GDM1 (cell line): ENCODE results near the gene ANK2.

Source experiments
- DNase-seq: peaks from one replicate; lab custom pipeline; 2025; lab: John Stamatoyannopoulos, UW

ANK2 gene

GRCh38 chr4:113290666-113291065 lies 241.2 kb downstream of the ANK2 start:
- DNase-seq, result no peak

GRCh38 chr4:113292371-113293042 lies 243.1 kb downstream of the ANK2 start:
- no peak for DNase-seq

DNA sequence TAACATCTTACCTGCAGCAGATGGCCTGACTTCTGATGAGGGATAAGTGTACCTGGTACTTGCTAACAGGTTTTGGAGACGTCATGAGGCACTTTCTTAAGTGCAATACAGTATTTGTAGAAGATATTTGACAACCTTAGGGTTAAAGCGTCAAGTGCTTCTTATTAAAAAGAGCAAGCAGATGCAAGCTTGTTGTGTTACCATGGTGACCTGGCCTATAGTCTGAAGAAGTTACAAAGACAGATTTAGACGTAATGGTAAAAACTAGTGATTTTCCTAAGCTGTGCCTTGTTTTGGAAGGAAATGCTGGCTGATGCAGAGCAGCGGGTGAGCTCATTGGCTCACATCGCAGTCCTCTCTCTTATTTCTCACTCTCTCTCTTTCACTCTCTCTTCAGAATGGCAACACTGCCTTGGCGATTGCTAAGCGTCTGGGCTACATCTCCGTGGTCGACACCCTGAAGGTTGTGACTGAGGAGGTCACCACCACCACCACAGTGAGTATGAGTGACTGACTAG lies 243.6 kb downstream of the ANK2 start:
- DNase-seq, result no peak

GRCh38 chr4:113293674-113294073 lies 244.2 kb downstream of the ANK2 start:
- DNase-seq, result no peak

- DNase-seq, result no peak
These were observed 245.5 kb downstream of the ANK2 start for GRCh38 chr4:113294908-113295307.

DNA sequence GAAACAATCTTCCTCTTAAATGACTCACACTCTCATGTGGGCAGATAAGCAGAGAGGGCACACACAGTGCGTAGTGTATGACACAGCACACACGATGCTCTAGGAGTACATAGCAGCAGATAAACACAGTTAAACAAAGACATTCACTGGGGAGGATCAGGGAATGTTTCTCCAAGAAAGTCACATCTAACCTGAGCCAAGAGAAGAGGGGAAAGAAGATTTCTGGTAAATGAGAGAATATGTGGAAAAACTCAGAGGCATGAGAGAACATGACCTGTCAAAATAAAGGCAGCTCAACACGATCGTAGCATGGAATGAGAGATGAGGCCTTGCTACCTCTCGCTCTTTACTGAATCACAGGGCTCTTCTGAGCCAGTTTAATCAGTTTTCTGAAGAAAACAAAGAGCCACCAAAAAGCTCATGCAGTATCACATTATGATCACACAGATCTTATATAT lies 251.0 kb downstream of the ANK2 start:
- no peak for DNase-seq

DNA sequence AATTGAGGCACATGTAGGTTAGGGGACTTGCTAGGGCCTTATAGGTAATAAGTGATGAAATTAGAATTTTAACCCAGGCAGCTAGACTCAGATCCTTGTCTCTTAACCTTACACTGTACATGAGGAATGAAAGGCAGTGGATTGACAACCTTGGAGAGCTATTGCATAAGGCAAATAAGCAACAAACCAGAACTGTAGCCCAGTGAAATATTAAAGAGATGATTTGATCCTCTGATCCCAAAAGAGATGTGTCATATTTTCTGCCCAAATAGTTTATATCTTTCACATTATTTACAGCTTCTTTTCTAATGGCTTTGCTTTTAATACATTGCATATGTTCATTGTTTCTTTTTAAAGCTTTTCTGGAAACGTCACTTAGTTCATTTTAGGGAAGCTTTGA lies 252.6 kb downstream of the ANK2 start:
- no peak for DNase-seq

DNA sequence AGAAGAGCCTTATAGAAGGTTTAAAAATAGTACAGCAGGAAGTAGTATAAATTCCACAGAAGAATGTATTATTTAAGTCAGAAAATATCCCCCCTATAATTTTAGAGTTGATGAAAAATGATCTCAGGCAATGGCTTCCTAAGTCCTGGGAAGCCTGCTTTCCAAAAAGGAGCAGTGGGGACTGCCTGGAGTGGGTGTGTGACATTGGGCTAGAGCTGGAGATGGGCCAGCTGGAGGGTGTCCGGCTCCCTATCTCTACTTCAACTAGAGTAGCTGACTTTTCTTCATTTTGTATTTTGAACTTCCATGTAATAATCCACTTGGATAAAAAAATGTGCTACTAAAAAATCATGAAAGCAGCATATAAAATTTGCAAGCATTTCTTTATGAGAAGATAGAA lies 253.9 kb downstream of the ANK2 start:
- DNase-seq, result no peak

GRCh38 chr4:113311047-113311446 lies 261.6 kb downstream of the ANK2 start:
- no peak for DNase-seq

GRCh38 chr4:113312529-113312928 lies 263.1 kb downstream of the ANK2 start:
- no peak for DNase-seq

GRCh38 chr4:113314426-113314825 lies 265.0 kb downstream of the ANK2 start:
- DNase-seq, result no peak

DNA sequence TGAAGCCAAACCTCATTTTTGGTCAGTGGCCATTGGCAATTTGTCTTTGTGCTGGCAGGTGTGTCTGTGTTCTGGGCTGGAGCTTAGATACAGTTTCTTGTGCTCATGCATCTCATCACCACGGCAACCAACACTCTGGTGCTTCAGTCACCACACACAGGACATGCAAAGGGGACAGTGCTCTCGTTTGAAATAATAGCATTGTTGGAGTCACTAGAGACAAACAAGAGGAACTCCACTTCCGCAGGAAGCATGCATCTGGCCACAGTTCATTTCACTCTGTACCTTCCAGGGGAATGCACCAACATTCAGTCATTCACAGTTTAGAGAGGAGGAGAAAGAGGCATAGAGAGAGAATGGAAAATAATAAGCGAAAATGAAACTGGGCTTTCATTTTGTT lies 267.4 kb downstream of the ANK2 start:
- no peak for DNase-seq

DNA sequence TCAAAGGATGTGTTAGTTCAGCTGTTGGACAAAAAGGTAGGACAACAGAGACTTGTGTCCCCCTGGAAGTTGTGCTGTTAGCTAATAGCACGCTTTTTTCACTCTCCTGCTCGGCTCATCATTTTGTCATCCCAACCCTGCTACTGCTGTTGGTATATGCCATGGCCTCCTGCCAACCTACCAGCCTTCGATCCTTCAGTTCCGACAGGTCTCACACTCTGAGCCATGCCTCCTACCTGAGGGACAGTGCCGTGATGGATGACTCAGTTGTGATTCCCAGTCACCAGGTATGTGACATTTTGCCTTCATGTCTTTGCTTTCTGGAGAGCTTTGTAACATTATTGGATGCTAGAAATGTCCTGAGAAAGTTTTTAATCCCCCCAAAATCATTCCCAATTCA lies 268.1 kb downstream of the ANK2 start:
- DNase-seq, result no peak

DNA sequence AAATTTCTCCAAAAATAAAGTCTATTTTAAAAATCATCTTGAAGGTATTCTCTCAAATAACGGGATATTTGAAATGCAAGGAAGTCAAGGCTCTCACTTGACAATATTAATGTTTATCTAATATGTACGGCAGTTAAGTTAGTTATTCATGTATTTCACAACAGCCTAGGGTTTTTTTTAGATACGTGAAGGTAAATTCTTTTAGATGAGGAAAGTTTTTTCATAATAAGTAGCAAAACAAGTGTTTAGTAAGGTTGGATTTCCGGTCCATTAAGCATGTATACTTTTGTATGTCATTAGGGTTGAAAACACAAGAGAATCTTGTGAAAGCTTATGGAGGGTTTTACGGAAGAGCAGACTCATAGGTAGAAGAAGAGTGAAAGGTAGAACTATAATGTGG lies 273.3 kb downstream of the ANK2 start:
- no peak for DNase-seq

DNA sequence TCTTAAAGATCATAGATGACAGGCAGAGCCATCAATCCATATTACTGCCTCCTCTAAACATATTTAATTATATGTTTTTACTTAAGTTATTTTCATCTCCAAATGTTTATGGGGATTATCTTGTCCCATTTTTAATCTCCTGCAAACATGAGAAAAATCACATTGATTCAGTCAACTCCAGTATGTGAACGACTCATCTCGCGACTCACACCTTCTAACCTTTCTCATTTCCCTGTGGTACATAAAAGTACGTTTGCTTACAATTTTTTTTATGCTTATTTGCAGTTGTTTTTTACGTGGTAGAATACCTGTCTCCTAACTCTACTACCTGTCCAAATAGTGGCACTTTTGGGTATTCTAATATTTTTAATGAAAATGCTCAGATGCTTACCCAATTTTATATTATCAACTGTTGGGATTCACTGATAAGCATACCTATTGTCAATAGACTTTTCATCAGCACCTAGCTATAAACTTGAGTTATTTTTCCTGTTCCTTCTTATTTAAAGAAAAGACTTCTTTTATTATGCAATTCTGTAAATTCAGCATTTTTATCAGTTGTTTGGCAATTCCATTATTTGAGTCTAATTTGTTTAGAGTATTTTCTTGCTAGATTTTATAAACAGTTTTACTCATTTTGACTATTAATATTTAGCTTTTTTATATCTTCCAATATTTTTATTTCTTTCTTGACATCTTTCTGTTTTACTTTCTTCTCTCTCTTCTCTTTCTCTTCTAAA lies 276.6 kb downstream of the ANK2 start:
- no peak for DNase-seq

GRCh38 chr4:113327494-113327893 lies 278.0 kb downstream of the ANK2 start:
- DNase-seq, result no peak

GRCh38 chr4:113328514-113328913 lies 279.1 kb downstream of the ANK2 start:
- DNase-seq, result no peak

DNA sequence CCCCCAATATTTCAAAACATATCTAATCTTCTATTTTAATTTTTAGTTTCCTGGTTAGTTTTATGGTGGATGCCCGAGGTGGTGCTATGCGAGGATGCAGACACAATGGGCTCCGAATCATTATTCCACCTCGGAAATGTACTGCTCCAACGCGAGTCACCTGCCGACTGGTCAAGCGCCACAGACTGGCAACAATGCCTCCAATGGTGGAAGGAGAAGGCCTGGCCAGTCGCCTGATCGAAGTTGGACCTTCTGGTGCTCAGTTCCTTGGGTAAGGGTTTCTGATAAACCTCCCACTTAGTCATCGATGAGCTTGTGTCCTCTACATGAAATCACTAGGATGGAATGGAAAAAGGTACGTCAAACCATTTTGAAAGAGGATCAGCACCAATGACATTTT lies 280.7 kb downstream of the ANK2 start:
- DNase-seq, result no peak

DNA sequence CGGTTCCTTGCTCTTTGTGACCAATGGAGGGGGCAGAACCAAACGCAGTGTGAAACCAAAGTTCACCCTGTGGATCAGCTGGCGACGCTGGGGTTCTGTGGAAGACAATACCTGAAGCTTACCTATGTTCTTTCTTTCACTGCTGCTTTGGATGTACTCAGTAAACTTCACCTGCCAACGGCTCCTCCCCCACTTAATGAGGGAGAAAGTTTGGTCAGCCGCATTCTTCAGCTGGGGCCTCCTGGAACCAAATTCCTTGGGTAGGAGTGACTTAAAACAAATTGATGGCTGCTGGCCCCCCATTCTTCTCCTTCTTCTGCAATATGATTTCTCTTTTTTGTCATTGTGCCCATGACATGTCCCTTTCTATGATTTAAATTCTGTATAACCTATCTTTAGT lies 282.4 kb downstream of the ANK2 start:
- DNase-seq, result no peak

DNA sequence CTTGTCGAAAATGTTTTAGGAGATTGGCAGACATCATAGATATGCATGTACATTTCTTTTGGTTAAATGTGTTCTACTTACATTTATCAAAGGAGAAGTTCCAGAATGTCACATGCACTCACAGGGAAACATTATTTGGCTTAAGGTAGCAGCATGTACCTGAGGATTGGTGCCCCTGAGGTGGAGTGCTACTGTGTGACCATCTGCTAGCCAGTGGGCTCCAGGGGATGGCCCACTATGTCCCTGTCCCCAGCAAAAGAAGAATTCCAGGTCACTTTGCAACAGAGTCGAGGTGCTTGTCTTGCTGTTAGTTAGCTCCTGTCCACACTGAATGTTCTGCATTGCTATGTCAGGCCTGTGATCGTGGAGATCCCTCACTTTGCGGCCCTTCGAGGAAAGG lies 283.2 kb downstream of the ANK2 start:
- DNase-seq, result no peak

GRCh38 chr4:113335746-113336145 lies 286.3 kb downstream of the ANK2 start:
- no peak for DNase-seq

DNA sequence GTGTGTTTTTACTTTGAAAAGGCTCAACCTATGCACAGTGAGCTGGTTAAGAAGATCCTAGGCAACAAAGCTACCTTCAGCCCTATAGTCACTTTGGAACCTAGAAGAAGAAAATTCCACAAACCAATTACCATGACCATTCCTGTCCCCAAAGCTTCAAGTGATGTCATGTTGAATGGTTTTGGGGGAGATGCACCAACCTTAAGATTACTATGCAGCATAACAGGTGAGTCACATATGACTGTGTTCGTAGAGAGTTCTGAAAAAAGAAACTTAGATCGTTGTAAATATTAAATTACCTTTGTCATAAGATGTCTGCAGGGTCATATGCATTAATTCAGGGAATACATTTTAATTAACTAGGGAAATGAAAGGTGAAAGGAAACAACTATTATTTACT lies 287.1 kb downstream of the ANK2 start:
- no peak for DNase-seq

DNA sequence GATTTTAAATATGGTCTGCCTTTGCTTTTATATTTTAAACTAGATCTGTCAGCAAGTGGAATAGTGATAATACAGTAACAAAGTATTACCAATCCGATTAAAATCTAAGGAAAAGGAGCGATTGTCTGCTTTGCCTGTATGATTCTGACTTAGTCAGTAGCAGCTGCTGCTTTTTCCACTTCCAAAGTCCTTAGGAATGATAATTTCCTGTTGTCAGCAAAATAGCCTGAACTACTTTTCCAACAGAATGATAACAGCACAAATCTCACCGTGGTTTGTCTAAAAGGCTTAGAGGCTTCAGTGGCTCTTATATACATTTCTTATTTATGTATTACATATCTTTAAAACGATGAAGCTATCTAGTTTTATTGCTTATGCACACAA lies 290.0 kb downstream of the ANK2 start:
- no peak for DNase-seq

GRCh38 chr4:113344100-113344499 lies 294.6 kb downstream of the ANK2 start:
- DNase-seq, result no peak
